Hepatocyte (in vitro differentiated cells): ENCODE results near the gene KSR1.

Source experiments
- CTCF ChIP-seq: fragments of 200-600 bp; sonication (generic); IDR thresholded peaks from 2 replicates; pipeline ENCODE4 v1.5.1; 2016; ENCODE audit warnings: antibody characterized with exemption, mild to moderate bottlenecking; ENCODE audit not compliant: poor library complexity
- EZH2 ChIP-seq: fragments of 200-600 bp; sonication (generic); IDR thresholded peaks from 2 replicates; pipeline ENCODE4 v1.6.1; 2016; ENCODE audit warnings: antibody characterized with exemption, mild to moderate bottlenecking, borderline replicate concordance

GRCh38 chr17:27563532-27563931, 107.3 kb downstream of the KSR1 start:
- TF ChIP-seq CTCF (no peak), EZH2 (no peak)
